Measurements from ENCODE around the gene BTG4. TPM values are rescaled to one million over a fixed set of nuclear protein-coding genes. Genes with fewer than 3 reads are reported as not detected.

BTG4 gene
- total RNA-seq, 1 donor from 2014 or later, result not detected

- no peaks in the 10 kb centered on the region for H3K36me3 Mint-ChIP-seq (ENCODE audit: low read depth, unreplicated experiment)
- no peak for TF ChIP-seq CTCF (IDR thresholded peaks at IDR 0.05; ENCODE audit: unreplicated experiment)
- H3K27ac Mint-ChIP-seq (ENCODE audit: unreplicated experiment), result no peak overlapping the region
- H3K9me3 Mint-ChIP-seq (ENCODE audit: unreplicated experiment), result no peaks in the 10 kb centered on the region
- H3K4me1 Mint-ChIP-seq (ENCODE audit: unreplicated experiment), result peaks cover 10% of the 10 kb centered on the region
- H3K4me3 Mint-ChIP-seq (ENCODE audit: unreplicated experiment), result no peak overlapping the region
- peaks cover 5% of the 10 kb centered on the region for H3K27me3 Mint-ChIP-seq (ENCODE audit: unreplicated experiment)
- DNase-seq (ENCODE audit: low spot score), result no peak
These were observed 13.3 kb upstream of the BTG4 start for GRCh38 chr11:111525456-111525855.

GRCh38 chr11:111524056-111524455, 11.9 kb upstream of the BTG4 start:
- Mint-ChIP-seq H3K4me3 (ENCODE audit: unreplicated experiment) (no peak overlapping the region), H3K36me3 (ENCODE audit: low read depth, unreplicated experiment) (no peaks in the 10 kb centered on the region), H3K9me3 (ENCODE audit: unreplicated experiment) (no peaks in the 10 kb centered on the region), H3K27ac (ENCODE audit: unreplicated experiment) (no peak overlapping the region), H3K27me3 (ENCODE audit: unreplicated experiment) (peaks cover 5% of the 10 kb centered on the region), H3K4me1 (ENCODE audit: unreplicated experiment) (peaks cover 10% of the 10 kb centered on the region)
- DNase-seq (ENCODE audit: low spot score), result no peak
- TF ChIP-seq CTCF (IDR thresholded peaks at IDR 0.05; ENCODE audit: unreplicated experiment), result no peak

GRCh38 chr11:111523343-111523742, 11.2 kb upstream of the BTG4 start:
- Mint-ChIP-seq H3K27ac (ENCODE audit: unreplicated experiment) (no peak overlapping the region), H3K27me3 (ENCODE audit: unreplicated experiment) (peaks cover 5% of the 10 kb centered on the region), H3K36me3 (ENCODE audit: low read depth, unreplicated experiment) (no peaks in the 10 kb centered on the region), H3K9me3 (ENCODE audit: unreplicated experiment) (no peaks in the 10 kb centered on the region), H3K4me3 (ENCODE audit: unreplicated experiment) (no peak overlapping the region), H3K4me1 (ENCODE audit: unreplicated experiment) (peaks cover 5% of the 10 kb centered on the region)
- DNase-seq (ENCODE audit: low spot score), result no peak
- TF ChIP-seq CTCF (IDR thresholded peaks at IDR 0.05; ENCODE audit: unreplicated experiment), result no peak

- Mint-ChIP-seq H3K4me1 (ENCODE audit: unreplicated experiment) (peaks cover 5% of the 10 kb centered on the region), H3K9me3 (ENCODE audit: unreplicated experiment) (no peaks in the 10 kb centered on the region), H3K27ac (ENCODE audit: unreplicated experiment) (no peak overlapping the region), H3K27me3 (ENCODE audit: unreplicated experiment) (peaks cover 5% of the 10 kb centered on the region), H3K4me3 (ENCODE audit: unreplicated experiment) (no peak overlapping the region), H3K36me3 (ENCODE audit: low read depth, unreplicated experiment) (no peaks in the 10 kb centered on the region)
- no peak for TF ChIP-seq CTCF (IDR thresholded peaks at IDR 0.05; ENCODE audit: unreplicated experiment)
- DNase-seq (ENCODE audit: low spot score), result no peak
These were observed 10.2 kb upstream of the BTG4 start for GRCh38 chr11:111522426-111522825.

- Mint-ChIP-seq H3K9me3 (ENCODE audit: unreplicated experiment) (no peaks in the 10 kb centered on the region), H3K4me1 (ENCODE audit: unreplicated experiment) (peaks cover under 1% of the 10 kb centered on the region), H3K27me3 (ENCODE audit: unreplicated experiment) (peaks cover 5% of the 10 kb centered on the region), H3K36me3 (ENCODE audit: low read depth, unreplicated experiment) (no peaks in the 10 kb centered on the region), H3K27ac (ENCODE audit: unreplicated experiment) (no peak overlapping the region), H3K4me3 (ENCODE audit: unreplicated experiment) (no peak overlapping the region)
- TF ChIP-seq CTCF (IDR thresholded peaks at IDR 0.05; ENCODE audit: unreplicated experiment), result no peak
- DNase-seq (ENCODE audit: low spot score), result no peak
These were observed 8.9 kb upstream of the BTG4 start for GRCh38 chr11:111521135-111521534.
